ENCODE results near the gene DDX56.

DDX56 gene

DNA sequence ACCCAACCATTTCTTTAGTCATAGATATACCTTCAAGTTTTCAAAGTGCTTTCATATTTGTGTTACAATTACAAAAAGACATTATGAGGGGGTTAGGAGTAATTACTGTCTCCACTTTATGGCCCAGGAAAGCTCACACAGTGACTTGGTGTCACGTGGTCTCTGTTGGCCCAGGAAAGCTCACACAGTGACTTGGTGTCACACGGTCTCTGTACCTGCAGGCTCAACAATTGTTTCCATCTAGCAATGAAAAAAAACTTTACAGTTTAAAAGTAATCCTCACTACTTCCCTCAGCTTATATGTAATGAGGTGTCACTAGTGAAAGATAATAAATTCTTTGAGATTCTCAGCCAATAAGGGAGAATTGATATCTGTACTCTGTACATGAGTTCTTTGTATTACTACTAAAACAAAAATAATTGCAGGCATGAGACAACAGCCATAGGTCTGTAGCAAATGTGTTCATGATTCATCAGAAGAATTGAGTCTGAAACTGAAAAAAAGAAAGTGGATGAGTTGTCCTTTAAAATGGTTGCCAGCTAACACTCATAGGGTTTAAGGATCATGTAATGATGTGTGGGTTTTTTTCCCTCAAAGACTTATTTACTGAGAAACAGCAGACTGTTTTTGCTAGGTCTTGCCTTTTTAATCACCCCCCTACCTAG, 43.6 kb upstream of the DDX56 start:
- TF ChIP-seq, protein P1, sequence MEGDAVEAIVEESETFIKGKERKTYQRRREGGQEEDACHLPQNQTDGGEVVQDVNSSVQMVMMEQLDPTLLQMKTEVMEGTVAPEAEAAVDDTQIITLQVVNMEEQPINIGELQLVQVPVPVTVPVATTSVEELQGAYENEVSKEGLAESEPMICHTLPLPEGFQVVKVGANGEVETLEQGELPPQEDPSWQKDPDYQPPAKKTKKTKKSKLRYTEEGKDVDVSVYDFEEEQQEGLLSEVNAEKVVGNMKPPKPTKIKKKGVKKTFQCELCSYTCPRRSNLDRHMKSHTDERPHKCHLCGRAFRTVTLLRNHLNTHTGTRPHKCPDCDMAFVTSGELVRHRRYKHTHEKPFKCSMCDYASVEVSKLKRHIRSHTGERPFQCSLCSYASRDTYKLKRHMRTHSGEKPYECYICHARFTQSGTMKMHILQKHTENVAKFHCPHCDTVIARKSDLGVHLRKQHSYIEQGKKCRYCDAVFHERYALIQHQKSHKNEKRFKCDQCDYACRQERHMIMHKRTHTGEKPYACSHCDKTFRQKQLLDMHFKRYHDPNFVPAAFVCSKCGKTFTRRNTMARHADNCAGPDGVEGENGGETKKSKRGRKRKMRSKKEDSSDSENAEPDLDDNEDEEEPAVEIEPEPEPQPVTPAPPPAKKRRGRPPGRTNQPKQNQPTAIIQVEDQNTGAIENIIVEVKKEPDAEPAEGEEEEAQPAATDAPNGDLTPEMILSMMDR (IDR thresholded peaks at IDR 0.05) = no peak

DNA sequence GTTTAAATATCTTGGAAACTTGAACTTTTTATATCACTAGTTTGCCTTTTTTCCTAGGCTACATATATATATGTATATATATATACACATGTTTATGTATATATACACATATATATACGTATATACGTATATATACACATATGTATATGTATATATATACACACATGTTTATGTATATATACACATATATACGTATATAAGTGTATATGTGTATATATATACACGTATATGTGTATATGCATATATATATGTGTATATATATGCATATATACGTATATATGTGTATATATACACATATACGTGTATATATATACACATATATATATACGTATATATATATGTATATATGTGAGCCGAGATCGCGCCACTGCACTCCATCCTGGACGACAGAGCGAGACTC, 42.8 kb upstream of the DDX56 start:
- TF ChIP-seq, protein P1 (IDR thresholded peaks at IDR 0.05) = no peak

- TF ChIP-seq, protein P1 (IDR thresholded peaks at IDR 0.05) = no peak
Measured at GRCh38 chr7:44615793-44616192, 42.1 kb upstream of the DDX56 start.

- TF ChIP-seq, protein P1 (IDR thresholded peaks at IDR 0.05) = no peak
Measured at GRCh38 chr7:44615149-44615611, 41.5 kb upstream of the DDX56 start.

GRCh38 chr7:44609829-44610228, 36.1 kb upstream of the DDX56 start:
- TF ChIP-seq, protein P1 (IDR thresholded peaks at IDR 0.05) = no peak

DNA sequence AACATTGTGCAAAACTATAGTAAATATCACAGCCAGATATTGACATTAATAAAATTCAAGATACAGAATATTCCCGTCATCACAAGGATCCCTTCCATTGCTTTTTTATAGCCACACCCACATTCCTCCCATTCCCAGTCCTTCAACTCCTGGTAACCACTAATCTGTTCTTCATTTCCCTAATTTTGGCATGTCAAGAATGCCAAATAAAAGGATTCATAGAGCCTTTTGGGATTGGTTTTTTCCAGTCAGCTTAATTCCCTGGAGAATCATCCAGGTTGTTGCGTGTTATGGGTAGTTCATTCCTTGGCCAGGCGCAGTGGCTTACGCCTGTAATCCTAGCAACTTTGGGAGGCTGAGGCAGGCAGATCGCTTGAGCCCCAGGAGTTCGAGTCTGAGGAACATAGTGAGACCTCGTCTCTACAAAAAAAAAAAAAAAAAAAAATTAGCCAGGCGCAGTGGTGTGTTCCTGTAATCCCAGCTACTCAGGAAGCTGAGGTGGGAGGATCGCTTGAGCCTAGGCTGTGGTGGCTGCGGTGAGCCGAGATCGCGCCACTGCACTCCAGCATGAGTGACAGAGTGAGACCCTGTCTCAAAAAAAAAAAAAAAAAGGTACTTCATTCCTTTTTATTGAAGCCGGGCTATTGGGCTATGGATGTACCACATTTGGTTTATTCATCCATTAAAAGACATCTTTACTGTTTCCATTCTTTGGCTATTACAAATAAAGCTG, 35.4 kb upstream of the DDX56 start:
- TF ChIP-seq, protein P1 (IDR thresholded peaks at IDR 0.05) = no peak

DNA sequence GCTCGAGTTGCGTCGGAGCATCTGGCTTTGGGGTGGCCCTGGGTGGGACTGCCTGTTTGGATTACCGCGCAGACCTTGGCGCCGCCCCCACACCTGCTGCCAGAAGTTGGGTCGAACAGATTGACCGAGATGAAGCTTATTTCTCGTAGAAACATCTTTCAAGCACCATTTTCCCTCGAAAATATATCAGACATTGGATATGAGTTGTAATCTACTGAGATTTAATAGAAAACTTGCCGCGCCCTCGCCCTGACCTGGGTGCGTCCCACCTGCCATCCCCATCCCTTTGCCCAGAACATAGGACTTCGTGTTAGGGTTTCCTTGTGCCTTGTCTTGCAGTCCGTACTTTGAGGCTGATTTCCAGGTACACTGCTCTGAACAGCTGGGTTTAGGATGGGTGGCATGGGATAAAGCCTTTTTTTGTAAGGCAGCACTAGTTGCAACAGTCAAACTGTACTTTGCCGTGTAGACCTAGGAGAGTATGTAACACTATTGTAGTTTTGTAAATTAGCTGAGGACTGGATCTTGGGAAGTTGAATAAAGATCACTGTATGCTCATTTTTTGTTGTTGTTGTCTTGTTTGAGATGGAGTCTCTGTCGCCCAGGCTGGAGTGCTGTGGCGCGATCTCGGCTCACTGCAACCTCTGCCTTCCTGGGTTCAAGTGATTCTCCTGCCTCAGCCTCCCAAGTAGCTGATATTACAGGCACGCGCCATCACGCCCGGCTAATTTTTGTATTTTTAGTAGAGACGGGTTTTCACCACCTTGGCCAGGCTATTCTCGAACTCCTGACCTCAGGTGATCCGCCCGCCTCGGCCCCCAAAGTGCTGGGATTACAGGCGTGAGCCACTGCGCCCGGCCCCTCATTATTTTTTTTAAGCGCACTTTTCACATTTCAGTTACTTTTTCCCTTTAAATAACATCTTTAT, 33.7 kb upstream of the DDX56 start:
- TF ChIP-seq, protein P1 (IDR thresholded peaks at IDR 0.05) = no peak
